NCI-H2227 (cell line): ENCODE data around the gene ATRN.
A peak's percentile ranks its signal among the peaks of the same experiment; 100 is the strongest.

ENCODE experiments used
- DNase-seq: peaks from one replicate; lab custom pipeline; 2025; ENCODE audit not compliant: unreplicated experiment; lab: John Stamatoyannopoulos, UW

Gene ATRN

GRCh38 chr20:3673221-3674070 lies 202.6 kb downstream of the ATRN start:
- DNase-seq: no peak

GRCh38 chr20:3674447-3674846 lies 203.6 kb downstream of the ATRN start:
- DNase-seq: no peak

GRCh38 chr20:3674995-3675900 lies 204.4 kb downstream of the ATRN start:
- DNase-seq: no peak

- DNase-seq: no peak
Measured at GRCh38 chr20:3677733-3678132, 206.9 kb downstream of the ATRN start.

GRCh38 chr20:3678198-3678597 lies 207.4 kb downstream of the ATRN start:
- no peak for DNase-seq

- no peak for DNase-seq
Measured at GRCh38 chr20:3678856-3679720, 208.3 kb downstream of the ATRN start.

- no peak for DNase-seq
Measured at GRCh38 chr20:3679749-3680700, 209.2 kb downstream of the ATRN start.

- DNase-seq: no peak
Measured at GRCh38 chr20:3680701-3681351, 210.0 kb downstream of the ATRN start.

GRCh38 chr20:3681352-3681930 lies 210.6 kb downstream of the ATRN start:
- DNase-seq: no peak

- DNase-seq: peak; percentile 51
Measured at GRCh38 chr20:3681931-3682781, 211.3 kb downstream of the ATRN start, which contains the start of gene ADAM33. Gene ADAM33, minus strand, starts transcription at chr20:3682010. Its CDS starts 6 bp downstream, at chr20:3682004.

GRCh38 chr20:3685341-3685740 lies 214.5 kb downstream of the ATRN start:
- no peak for DNase-seq

- DNase-seq: no peak
Measured at GRCh38 chr20:3686421-3686820, 215.6 kb downstream of the ATRN start.

GRCh38 chr20:3686867-3687321 lies 216.1 kb downstream of the ATRN start:
- DNase-seq: no peak

- DNase-seq: no peak
Measured at GRCh38 chr20:3687655-3688054, 216.8 kb downstream of the ATRN start.

- DNase-seq: no peak
Measured at GRCh38 chr20:3689978-3690377, 219.2 kb downstream of the ATRN start.

GRCh38 chr20:3690413-3690812 lies 219.6 kb downstream of the ATRN start:
- no peak for DNase-seq

- no peak for DNase-seq
Measured at GRCh38 chr20:3691306-3691705, 220.5 kb downstream of the ATRN start.

- no peak for DNase-seq
Measured at GRCh38 chr20:3691897-3692296, 221.1 kb downstream of the ATRN start.
